NCI-H2081 (cell line): ENCODE data around the gene IGSF11.
"Not testable (repeated sequence)": the region's sequence is repeated elsewhere in the genome, so short reads cannot be mapped to it uniquely, and the experiment has no call there.

Source experiments
- DNase-seq, 2 experiments: peaks; one replicate each; lab custom pipeline; 2025; lab: John Stamatoyannopoulos, UW

Gene IGSF11

GRCh38 chr3:118990823-118991560, 43.7 kb downstream of the IGSF11 start:
- DNase-seq: no peak

GRCh38 chr3:118988198-118989130, 46.2 kb downstream of the IGSF11 start:
- no peak for DNase-seq

DNA sequence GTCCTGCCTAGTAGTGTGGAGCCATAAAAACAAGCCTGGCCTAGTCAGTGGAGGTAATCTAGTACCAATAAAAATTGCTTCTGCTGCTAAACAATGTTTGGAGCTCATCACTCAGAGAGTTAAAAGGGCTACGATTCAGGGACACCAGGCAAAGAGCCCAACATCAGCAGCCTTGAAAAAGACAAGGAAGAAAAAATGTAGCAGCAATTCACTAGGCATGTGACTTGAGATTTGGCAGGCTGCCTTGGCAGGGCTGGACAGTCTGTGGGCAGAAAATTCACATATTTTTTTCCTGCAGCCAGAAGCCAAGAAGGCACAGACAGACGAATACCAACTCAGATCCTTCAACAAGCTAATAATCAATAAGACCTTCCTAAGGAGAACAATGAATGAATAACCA, 47.2 kb downstream of the IGSF11 start:
- DNase-seq: no peak

DNA sequence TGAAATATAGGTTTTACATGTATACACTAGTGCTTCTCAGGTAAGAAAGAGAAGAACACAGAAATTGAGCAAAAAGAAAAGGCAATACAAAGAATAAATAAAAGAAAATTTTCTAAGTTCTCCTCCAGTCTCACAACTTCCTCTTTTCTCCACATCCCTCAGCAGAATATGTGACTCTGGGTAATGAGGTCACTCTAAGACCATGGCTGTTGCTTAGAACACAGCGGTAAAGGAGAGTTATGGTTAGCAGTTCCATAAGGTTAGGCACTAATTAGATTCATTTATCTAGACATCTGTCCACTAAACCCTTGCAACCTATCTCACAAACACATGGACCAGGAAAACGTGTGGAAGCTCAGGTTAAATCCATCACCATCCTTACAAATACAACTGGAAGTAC, 47.9 kb downstream of the IGSF11 start:
- no peak for DNase-seq

DNA sequence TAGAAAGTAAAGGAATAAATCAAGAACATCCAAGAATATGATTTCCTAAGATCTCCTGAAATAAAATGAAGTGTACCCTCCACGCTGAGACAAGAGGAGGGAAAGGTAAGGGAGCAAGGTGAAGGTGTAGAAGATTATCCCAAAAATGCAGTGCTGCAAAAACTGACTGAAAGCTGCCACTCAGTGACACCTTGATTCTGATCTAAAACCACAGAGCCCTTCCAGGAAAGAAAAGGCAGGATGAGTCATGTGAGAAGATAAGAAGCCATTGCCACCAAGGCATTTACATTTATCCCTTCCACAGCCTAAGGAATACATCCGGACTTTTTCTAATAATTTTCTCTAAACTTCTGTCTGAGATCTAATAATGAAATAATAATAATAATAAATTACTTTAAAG, 49.9 kb downstream of the IGSF11 start:
- no peak for DNase-seq

GRCh38 chr3:118981494-118982134, 53.0 kb downstream of the IGSF11 start:
- no peak for DNase-seq

DNA sequence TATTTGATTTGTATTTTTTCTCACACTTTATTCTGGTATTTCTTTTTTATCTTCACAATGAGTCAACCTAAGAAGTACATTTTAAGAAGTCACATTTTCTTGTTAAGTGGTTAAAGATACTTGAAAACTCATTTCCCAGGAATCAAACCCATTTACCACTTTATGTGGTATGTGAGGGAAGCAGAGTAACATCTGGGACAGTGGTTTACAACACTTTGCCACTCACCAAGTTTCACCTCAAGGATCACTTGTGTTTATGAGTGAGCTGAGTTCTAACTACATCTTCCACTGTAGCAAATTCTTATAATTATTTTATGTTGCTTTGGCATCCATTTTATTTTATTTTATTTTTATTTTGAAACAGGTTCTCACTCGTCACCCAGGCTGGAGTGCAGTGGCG, 53.8 kb downstream of the IGSF11 start:
- DNase-seq: no peak

GRCh38 chr3:118978393-118978758, 56.3 kb downstream of the IGSF11 start:
- no peak for DNase-seq

DNA sequence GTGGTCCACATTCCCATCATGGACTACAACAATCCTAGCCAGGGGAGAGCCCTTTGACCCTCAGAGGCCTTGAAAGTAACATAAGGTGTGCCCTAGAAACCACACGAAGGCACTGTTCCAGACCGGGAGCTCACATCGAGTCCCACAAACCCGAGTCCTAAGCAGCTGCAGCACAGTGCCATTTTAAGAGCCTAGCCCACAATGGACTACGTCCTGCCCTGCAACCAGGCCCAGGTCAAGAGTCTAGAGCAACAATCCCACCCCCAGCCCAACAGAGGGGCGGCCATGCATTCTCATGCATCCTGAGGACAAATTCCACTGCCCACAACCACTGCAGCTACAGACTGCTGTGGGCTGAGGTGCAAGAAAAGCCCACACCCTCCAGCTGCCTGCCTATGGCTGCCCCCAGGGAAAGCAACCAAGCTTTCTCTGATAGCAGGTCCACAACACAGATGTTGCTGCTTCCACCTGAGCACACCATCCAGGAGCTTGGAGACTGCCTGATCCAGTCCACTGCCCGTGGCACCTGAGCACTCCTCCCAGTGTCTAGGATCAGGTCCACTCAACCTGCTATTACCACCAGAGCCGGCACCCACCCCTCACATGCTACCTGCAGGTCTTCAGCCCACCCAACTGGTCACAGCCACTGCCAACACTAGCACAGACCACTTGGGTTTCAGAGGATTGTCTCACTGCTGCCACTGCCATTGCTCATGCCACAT, 56.8 kb downstream of the IGSF11 start:
- DNase-seq: no peak

DNA sequence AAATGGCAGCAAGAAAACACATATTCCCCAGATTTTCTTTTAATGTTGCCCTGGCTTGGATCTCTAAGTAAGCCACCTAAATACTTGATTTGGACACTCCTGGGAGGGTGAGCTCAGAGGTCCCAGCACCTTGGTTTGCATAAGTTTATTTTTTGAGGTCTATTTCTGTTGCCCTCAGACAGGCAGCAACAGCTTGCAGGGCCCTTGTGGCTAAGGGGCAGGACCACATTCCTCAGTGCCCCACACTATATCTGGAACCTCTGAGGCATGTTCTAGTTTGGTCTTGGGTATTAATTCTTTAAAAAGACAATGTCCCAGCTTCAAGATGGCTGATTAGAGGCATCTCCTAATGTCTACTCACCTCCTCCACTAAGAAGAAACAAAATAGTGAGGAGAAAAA, 57.5 kb downstream of the IGSF11 start:
- DNase-seq: no peak

DNA sequence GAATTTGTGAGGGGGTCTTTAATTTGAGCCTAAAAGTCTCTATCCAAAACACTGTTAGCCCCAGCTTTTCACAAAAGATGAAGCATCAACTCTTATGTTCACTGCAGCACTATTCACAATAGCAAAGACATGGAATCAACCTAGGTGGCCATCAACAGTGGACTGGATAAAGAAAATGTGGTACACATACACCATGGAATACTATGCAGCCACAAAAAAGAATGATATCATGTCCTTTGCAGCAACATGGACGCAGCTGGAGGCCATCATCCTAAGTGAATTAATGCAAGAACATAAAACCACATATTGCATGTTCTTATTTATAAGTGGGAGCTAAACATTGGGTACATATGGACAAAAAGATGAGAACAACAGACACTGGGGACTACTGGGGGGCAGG, 59.2 kb downstream of the IGSF11 start:
- not testable (repeated sequence) for DNase-seq

DNA sequence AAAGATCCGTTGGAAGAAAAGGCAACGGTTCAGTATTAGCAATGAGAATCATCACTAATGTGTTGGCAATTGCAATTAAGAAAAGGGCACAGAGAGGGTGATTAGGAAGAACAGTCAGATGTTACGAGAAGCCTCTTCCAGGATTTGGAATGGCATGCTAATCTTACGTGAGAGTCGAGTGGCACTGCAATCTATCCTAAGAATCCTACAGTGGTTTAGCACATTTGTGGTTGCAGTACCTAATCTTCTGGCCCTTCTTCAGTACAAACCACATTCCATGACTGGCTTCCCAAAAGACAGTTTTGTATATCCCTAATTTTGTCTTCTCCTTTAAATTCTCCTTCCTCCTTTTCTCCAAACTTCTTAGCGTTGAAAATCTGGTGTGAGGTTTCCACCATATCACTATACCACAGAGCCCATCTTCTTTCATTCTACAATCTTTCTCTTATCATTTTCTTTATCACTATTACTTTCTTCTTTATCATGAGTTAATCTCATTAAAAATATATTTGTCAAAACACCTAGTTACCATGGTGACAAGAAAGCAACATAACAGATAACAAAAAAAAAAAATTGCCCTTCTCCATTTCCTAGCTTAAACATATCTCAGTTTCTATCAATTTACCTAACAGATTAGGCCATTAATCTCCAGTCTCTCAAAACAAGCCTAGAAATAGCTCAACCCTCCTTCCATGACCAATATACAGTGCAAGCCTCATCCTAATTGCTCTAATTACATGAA, 60.1 kb downstream of the IGSF11 start:
- DNase-seq: no peak

GRCh38 chr3:118973050-118973449, 61.6 kb downstream of the IGSF11 start:
- peak; percentile 24 to 62 for DNase-seq

DNA sequence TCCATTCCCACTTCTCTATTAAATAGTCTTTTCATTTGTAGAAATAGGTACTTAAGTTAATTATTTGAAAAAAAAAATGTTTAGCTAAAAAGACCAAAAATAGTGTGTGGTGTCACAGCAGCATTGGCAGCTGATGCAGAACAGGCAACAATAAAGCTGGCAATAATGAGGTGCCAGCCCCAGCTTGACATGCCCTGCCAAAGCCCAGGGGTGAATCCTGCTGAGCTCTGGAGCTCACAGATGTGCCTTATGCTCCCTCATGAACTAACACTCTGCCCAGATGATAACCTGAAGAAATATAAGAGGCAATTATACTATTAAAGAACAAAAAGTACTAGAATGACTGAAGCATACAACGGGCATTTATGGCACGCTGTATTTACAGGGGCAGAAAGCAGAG, 63.8 kb downstream of the IGSF11 start:
- peak; percentile 32 to 68 for DNase-seq

DNA sequence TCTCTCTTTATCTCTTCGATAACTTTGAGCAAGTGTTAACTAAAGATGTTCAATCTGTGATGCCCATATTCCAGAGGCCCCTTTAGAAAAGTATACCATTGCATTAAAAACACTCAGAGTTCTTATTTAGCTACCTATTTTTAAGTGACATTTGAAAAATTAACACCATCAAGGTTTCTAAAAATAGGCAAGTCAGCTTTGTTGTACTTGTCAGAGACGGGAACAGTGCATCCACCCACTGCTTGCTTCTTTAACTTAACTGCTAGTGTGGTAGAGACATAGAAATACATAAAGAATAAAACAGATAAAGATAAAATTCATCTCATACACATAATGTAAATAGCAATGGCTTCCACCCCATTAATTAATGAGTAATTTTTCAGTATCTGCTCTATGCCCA, 66.0 kb downstream of the IGSF11 start:
- DNase-seq: no peak

DNA sequence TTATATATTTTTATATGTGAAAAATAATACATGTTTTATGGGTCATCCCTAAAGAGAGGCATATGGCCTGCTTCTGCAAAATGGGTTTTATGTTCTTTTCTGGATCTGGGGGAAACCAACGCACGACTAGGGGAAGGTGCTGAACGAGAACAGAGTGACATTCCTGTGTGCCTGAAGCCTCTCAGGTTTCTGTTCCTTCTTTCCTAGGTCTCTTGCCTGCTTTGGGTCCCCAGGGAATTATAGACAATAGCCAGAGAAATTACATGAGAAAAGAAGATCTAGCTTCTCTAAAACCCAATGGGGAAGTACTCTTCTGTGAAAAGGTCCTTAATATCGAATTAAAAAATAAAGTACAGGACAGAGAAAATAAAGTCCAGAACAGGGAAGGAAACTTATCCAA, 66.5 kb downstream of the IGSF11 start:
- no peak for DNase-seq

- DNase-seq: no peak
Measured at GRCh38 chr3:118966700-118967099, 67.9 kb downstream of the IGSF11 start.

DNA sequence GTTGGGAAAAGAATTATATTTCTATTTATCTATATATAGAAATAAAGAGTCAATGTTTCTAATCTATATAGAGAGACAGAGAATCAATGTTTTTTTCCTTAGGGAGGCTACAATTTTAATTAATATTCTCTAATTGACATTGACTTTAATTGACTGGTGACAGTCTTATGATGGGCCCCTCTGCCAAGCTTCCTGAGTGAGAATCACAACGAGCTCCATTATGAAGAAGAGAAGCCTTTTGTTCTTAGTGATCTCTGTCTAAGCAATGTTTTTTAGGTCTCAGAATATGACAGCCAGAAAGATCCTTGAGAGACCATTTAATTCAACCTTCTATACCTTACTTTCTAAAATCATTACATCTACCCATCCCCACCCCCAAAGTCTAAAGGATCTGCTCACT, 70.9 kb downstream of the IGSF11 start:
- DNase-seq: no peak

- no peak for DNase-seq
Measured at GRCh38 chr3:118960876-118961450, 73.7 kb downstream of the IGSF11 start.

DNA sequence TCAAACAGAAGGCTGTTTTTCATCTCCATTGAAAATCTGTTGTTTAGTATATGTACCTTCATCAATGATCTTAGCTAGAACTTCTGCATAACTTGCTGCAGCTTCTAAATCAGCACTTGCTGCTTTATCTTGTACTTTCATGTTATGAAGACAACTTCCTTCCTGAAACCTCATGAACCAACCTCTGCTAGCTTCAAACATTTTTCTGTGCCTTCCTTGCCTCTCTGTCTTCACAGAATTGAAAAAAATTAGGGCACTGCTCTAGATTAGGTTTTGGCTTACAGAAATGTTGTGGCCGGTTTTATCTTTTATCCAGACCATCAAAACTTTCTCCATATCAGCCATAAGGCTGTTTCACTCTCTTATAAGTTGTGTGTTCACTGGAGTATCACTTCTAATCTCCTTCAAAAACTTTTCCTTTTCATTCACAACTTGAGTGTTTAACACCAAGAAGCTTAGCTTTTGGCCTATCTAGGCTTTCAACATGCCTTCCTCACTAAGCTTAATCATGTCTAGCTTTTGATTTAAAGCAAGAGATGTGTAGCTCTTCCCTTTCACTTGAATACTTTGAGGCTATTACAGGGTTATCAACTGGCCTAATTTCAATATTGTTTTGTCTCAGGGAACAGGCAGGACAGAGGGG, 78.6 kb downstream of the IGSF11 start:
- DNase-seq: no peak

DNA sequence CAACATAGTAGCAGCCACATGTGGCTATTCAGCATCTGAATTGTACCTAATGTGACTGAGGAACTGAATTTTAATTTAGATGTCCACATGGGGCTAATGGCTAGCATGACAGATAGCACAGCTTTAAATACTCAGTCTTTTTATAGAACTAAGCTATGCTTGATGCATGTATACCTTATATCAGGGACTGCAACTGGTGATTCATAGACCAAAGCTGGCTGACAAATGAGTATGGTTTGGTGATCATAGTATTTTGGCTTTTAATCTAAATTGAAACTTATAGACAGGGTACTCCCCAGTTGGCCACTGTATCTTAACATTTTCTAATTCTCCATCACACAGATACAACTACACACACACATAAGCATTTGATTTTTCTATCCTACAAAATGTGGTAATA, 83.6 kb downstream of the IGSF11 start:
- no peak for DNase-seq
